ENCODE measurements around the gene FETUB. TPM values are rescaled to one million over a fixed set of nuclear protein-coding genes. Genes with fewer than 3 reads are reported as not detected.

FETUB gene
- total RNA-seq, 1 experiment from 2014 or later = not detected

DNA sequence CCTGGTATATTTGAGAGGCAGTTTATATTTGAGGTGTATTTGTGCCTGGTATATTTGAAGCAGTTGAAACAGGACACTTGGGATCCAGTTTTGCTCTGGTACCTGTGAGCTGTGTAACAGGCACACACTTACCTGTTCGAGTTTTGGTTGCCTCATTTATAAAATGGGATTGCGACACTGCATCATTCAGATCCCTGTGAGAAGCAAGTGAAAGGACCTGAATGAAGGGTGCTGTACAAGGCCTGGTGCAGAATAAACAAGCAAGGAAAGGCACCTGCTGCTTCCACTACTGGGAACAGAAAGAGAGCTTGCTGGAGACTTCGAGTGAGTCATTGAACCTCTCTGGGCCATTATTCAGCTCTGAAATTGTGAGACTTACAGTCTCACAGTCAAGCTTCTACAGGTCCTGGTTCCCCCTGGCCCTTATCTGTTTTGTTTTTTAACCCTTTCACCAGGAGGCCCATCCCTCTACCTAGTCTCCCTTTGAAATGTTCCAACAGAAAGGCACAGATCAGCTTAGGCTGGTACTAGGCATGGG lies 11.5 kb downstream of the FETUB start (continued):
- TF ChIP-seq YY1 (IDR thresholded peaks at IDR 0.05; ENCODE audit: extremely low read depth, insufficient replicate concordance, low read depth, low read length) = no peak
- TF ChIP-seq SRF (IDR thresholded peaks at IDR 0.05; ENCODE audit: low read depth) = no peak
- TF ChIP-seq CBX3 (IDR thresholded peaks at IDR 0.05; ENCODE audit: low read depth) = no peak
- no peak for TF ChIP-seq CEBPB (IDR thresholded peaks at IDR 0.05; ENCODE audit: low read depth)
- no peak for TF ChIP-seq JUND (IDR thresholded peaks at IDR 0.05)
- no peak for TF ChIP-seq ZFX (IDR thresholded peaks at IDR 0.05)
- TF ChIP-seq, protein P1, sequence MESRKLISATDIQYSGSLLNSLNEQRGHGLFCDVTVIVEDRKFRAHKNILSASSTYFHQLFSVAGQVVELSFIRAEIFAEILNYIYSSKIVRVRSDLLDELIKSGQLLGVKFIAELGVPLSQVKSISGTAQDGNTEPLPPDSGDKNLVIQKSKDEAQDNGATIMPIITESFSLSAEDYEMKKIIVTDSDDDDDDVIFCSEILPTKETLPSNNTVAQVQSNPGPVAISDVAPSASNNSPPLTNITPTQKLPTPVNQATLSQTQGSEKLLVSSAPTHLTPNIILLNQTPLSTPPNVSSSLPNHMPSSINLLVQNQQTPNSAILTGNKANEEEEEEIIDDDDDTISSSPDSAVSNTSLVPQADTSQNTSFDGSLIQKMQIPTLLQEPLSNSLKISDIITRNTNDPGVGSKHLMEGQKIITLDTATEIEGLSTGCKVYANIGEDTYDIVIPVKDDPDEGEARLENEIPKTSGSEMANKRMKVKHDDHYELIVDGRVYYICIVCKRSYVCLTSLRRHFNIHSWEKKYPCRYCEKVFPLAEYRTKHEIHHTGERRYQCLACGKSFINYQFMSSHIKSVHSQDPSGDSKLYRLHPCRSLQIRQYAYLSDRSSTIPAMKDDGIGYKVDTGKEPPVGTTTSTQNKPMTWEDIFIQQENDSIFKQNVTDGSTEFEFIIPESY (IDR thresholded peaks at IDR 0.05; ENCODE audit: extremely low read depth, insufficient replicate concordance, low read length) = no peak
- TF ChIP-seq FOSL1 (IDR thresholded peaks at IDR 0.05; ENCODE audit: low read depth) = no peak
- TF ChIP-seq POLR2AphosphoS5 (IDR thresholded peaks at IDR 0.05; ENCODE audit: low read depth, low read length) = no peak

DNA sequence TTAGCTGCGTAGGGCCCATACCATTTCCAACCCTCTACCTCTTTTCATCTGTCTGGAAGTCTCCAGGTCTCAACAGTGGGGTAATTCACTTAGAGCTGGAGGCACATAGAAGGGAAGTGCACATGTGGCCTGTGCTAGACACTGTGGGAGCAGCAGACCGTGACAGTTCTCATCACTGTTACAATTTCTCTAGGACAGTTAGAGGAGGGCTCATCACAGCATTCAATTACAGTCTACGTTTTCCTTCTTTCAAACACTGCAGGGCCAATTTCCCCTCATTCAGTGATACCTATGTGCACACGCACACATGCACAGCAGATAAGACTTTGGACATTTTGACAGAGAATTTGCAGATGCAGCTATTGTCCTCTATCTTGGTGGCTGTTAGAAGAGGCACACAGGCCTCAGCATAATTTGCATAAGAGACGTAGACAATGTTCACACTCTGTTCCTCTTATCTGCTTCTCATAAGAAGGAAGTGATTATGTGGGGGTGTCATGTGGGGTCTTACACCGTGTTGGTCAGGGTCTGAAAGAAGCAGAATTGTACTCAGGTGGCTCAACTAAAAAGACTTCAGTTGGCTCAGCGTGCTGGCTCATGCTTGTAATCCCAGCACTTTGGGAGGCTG lies 13.0 kb downstream of the FETUB start:
- Histone ChIP-seq H2AFZ (ENCODE audit: low read depth, low read length, poor library complexity, severe bottlenecking) (no peak overlapping the region), H3K9me2 (ENCODE audit: insufficient read depth) (no peaks in the 10 kb centered on the region), H3K9ac (ENCODE audit: low read length) (no peak overlapping the region), H3K4me1 (ENCODE audit: control insufficient read depth in 1 of 2, insufficient read depth in 2 of 2, low read length in 2 of 2) (peaks cover 0 to 7% of the 10 kb centered on the region in 2 experiments; a peak in 2 of 4 replicates), H4K20me1 (ENCODE audit: insufficient read depth) (no peaks in the 10 kb centered on the region), H3K9me3 (ENCODE audit: control insufficient read depth in 1 of 2, insufficient read depth in 1 of 2, low read depth in 1 of 2, low read length in 2 of 2) (no peaks in the 10 kb centered on the region), H3K79me2 (ENCODE audit: insufficient read depth, low read length) (no peaks in the 10 kb centered on the region), H3K27ac (ENCODE audit: low read depth, low read length) (no peak overlapping the region), H3K4me2 (ENCODE audit: low read length) (no peak overlapping the region), H3K4me3 (replicated peaks in 1 of 2; ENCODE audit: low read depth in 1 of 2, low read length in 2 of 2) (no peak overlapping the region), H3K27me3 (ENCODE audit: insufficient read depth, low read length) (no peaks in the 10 kb centered on the region), H3K36me3 (ENCODE audit: control insufficient read depth in 1 of 2, insufficient read depth in 2 of 2, low read length in 2 of 2) (no peaks in the 10 kb centered on the region)
- RAD21 ChIA-PET (ENCODE audit: low non-redundant PET in 1 of 2, low total read pairs in 2 of 2, uncharacterized antibody in 2 of 2, unreplicated experiment in 2 of 2) = no interaction called here
- CTCF ChIA-PET = interaction anchor here (1.2 kb wide), 1 partner anchor 36 kb away, joined by 7 read pairs; no protein-coding TSS in a partner anchor
- intact Hi-C loops (cut with micrococcal nuclease) = no loop called here
- no TSS peak for BruUV-seq (replicated peaks)
- POLR2A ChIA-PET = no interaction called here
- no peak for DNase-seq (ENCODE audit: low read depth, low spot score)
- ATAC-seq = no peak
- TF ChIP-seq EZH2 (IDR thresholded peaks at IDR 0.05) (no peak), TCF7L2 (IDR thresholded peaks at IDR 0.05; ENCODE audit: borderline replicate concordance, extremely low read depth, insufficient read depth, insufficient read length) (no peak), RAD21 (IDR thresholded peaks at IDR 0.05; ENCODE audit: low read depth) (no peak), SIN3A (IDR thresholded peaks at IDR 0.05; ENCODE audit: low read depth) (no peak), ELF1 (IDR thresholded peaks at IDR 0.05; ENCODE audit: borderline replicate concordance, low read depth) (no peak), CEBPB (IDR thresholded peaks at IDR 0.05; ENCODE audit: low read depth) (no peak), POLR2AphosphoS5 (IDR thresholded peaks at IDR 0.05; ENCODE audit: low read depth, low read length) (no peak), JUND (IDR thresholded peaks at IDR 0.05) (no peak), EGR1 (IDR thresholded peaks at IDR 0.05; ENCODE audit: low read depth) (no peak), SRF (IDR thresholded peaks at IDR 0.05; ENCODE audit: low read depth) (no peak), EZH2phosphoT487 (IDR thresholded peaks at IDR 0.05; ENCODE audit: borderline replicate concordance) (no peak), POLR2A (IDR thresholded peaks at IDR 0.05; ENCODE audit: borderline replicate concordance, extremely low read depth, insufficient read depth, insufficient read length) (no peak)
- TF ChIP-seq, protein P2, sequence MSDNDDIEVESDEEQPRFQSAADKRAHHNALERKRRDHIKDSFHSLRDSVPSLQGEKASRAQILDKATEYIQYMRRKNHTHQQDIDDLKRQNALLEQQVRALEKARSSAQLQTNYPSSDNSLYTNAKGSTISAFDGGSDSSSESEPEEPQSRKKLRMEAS (IDR thresholded peaks at IDR 0.05) = no peak
- TF ChIP-seq, protein P3, sequence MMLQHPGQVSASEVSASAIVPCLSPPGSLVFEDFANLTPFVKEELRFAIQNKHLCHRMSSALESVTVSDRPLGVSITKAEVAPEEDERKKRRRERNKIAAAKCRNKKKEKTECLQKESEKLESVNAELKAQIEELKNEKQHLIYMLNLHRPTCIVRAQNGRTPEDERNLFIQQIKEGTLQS (IDR thresholded peaks at IDR 0.05) = no peak
- TF ChIP-seq, protein P4, sequence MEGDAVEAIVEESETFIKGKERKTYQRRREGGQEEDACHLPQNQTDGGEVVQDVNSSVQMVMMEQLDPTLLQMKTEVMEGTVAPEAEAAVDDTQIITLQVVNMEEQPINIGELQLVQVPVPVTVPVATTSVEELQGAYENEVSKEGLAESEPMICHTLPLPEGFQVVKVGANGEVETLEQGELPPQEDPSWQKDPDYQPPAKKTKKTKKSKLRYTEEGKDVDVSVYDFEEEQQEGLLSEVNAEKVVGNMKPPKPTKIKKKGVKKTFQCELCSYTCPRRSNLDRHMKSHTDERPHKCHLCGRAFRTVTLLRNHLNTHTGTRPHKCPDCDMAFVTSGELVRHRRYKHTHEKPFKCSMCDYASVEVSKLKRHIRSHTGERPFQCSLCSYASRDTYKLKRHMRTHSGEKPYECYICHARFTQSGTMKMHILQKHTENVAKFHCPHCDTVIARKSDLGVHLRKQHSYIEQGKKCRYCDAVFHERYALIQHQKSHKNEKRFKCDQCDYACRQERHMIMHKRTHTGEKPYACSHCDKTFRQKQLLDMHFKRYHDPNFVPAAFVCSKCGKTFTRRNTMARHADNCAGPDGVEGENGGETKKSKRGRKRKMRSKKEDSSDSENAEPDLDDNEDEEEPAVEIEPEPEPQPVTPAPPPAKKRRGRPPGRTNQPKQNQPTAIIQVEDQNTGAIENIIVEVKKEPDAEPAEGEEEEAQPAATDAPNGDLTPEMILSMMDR (IDR thresholded peaks at IDR 0.05 in 2 of 3, conservative IDR thresholded peaks at IDR 0.05 in 1 of 3; ENCODE audit: borderline replicate concordance in 1 of 3, insufficient read depth in 1 of 3, low read depth in 2 of 3, low read length in 2 of 3) = no peak

All from HCT116 (cell line).